ENCODE data around the gene PRKCQ.

The PRKCQ gene

GRCh38 chr10:6513476-6513875 is 66.6 kb downstream of the PRKCQ start:
- no peaks in the 10 kb centered on the region for H3K36me3 ChIP-seq (replicated peaks; ENCODE audit: insufficient read depth, low read length)
- DNase-seq, result no peak
- H3K27me3 ChIP-seq (replicated peaks; ENCODE audit: insufficient read depth, low read length), result no peaks in the 10 kb centered on the region
- H2AFZ ChIP-seq (ENCODE audit: low read length), result no peak overlapping the region
- H3K27ac ChIP-seq (ENCODE audit: low read length), result no peak overlapping the region
- no peaks in the 10 kb centered on the region for H3K4me1 ChIP-seq (ENCODE audit: low read length)
- TF ChIP-seq EZH2phosphoT487 (IDR thresholded peaks at IDR 0.05; ENCODE audit: low read length), result no peak
- no peak for TF ChIP-seq CTCF (IDR thresholded peaks at IDR 0.05; ENCODE audit: low read length)
- no peaks in the 10 kb centered on the region for H3K79me2 ChIP-seq (ENCODE audit: low read length)
- H3K9me2 ChIP-seq (replicated peaks; ENCODE audit: insufficient read depth, low read length), result no peaks in the 10 kb centered on the region
- no peak overlapping the region for H3K4me3 ChIP-seq (ENCODE audit: low read length)
- H3F3A ChIP-seq (ENCODE audit: insufficient read depth, low read length), result no peaks in the 10 kb centered on the region
- no peak overlapping the region for H3K9ac ChIP-seq (ENCODE audit: low read length)
- no peaks in the 10 kb centered on the region for H3K9me3 ChIP-seq (replicated peaks; ENCODE audit: insufficient read depth, low read length)
- H4K20me1 ChIP-seq (ENCODE audit: insufficient read depth, low read length), result no peaks in the 10 kb centered on the region
- no peak overlapping the region for H3K4me2 ChIP-seq (ENCODE audit: low read depth, low read length)

GRCh38 chr10:6512182-6512581 is 67.9 kb downstream of the PRKCQ start:
- Histone ChIP-seq H3K79me2 (ENCODE audit: low read length) (no peaks in the 10 kb centered on the region), H3K27ac (ENCODE audit: low read length) (no peak overlapping the region), H3K36me3 (replicated peaks; ENCODE audit: insufficient read depth, low read length) (no peaks in the 10 kb centered on the region), H3K4me1 (ENCODE audit: low read length) (no peaks in the 10 kb centered on the region), H3K9ac (ENCODE audit: low read length) (no peak overlapping the region), H3K9me3 (replicated peaks; ENCODE audit: insufficient read depth, low read length) (no peaks in the 10 kb centered on the region), H2AFZ (ENCODE audit: low read length) (no peak overlapping the region), H3F3A (ENCODE audit: insufficient read depth, low read length) (no peaks in the 10 kb centered on the region), H3K9me2 (replicated peaks; ENCODE audit: insufficient read depth, low read length) (no peaks in the 10 kb centered on the region), H3K4me2 (ENCODE audit: low read depth, low read length) (no peak overlapping the region), H3K27me3 (replicated peaks; ENCODE audit: insufficient read depth, low read length) (no peaks in the 10 kb centered on the region), H4K20me1 (ENCODE audit: insufficient read depth, low read length) (no peaks in the 10 kb centered on the region), H3K4me3 (ENCODE audit: low read length) (no peak overlapping the region)
- TF ChIP-seq CTCF (IDR thresholded peaks at IDR 0.05; ENCODE audit: low read length) (no peak), EZH2phosphoT487 (IDR thresholded peaks at IDR 0.05; ENCODE audit: low read length) (no peak), EZH2 (optimal IDR thresholded peaks at IDR 0.05; ENCODE audit: low read depth, low read length) (no peak)
- DNase-seq, result no peak

DNA sequence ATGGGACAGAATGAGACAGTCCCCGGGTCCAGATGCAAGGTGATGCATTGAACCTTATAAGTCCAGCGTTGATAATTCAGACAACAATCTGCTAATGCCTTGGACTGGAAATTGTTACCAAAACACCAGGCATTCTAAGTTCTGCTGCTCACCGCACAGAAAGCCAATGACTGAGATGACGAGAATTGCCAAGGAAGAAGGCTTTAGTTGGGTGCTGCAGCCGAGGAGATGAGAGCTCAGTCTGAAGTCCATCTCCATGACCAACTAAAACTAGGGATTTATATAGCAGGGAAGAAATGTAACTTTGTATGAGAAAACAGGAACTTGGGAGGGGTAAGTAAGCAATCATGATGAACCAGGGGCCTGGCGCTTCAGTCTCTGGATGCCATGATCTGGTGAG is 68.7 kb downstream of the PRKCQ start:
- H3F3A ChIP-seq (ENCODE audit: insufficient read depth, low read length), result no peaks in the 10 kb centered on the region
- no peaks in the 10 kb centered on the region for H3K79me2 ChIP-seq (ENCODE audit: low read length)
- H3K4me2 ChIP-seq (ENCODE audit: low read depth, low read length), result no peak overlapping the region
- H3K36me3 ChIP-seq (replicated peaks; ENCODE audit: insufficient read depth, low read length), result no peaks in the 10 kb centered on the region
- no peaks in the 10 kb centered on the region for H3K9me3 ChIP-seq (replicated peaks; ENCODE audit: insufficient read depth, low read length)
- no peaks in the 10 kb centered on the region for H3K27me3 ChIP-seq (replicated peaks; ENCODE audit: insufficient read depth, low read length)
- H3K4me1 ChIP-seq (ENCODE audit: low read length), result no peaks in the 10 kb centered on the region
- H2AFZ ChIP-seq (ENCODE audit: low read length), result no peak overlapping the region
- no peak overlapping the region for H3K4me3 ChIP-seq (ENCODE audit: low read length)
- no peak for TF ChIP-seq CTCF (IDR thresholded peaks at IDR 0.05; ENCODE audit: low read length)
- TF ChIP-seq EZH2 (optimal IDR thresholded peaks at IDR 0.05; ENCODE audit: low read depth, low read length), result no peak
- no peak for TF ChIP-seq EZH2phosphoT487 (IDR thresholded peaks at IDR 0.05; ENCODE audit: low read length)
- no peaks in the 10 kb centered on the region for H3K9me2 ChIP-seq (replicated peaks; ENCODE audit: insufficient read depth, low read length)
- DNase-seq, result no peak
- H3K27ac ChIP-seq (ENCODE audit: low read length), result no peak overlapping the region
- no peaks in the 10 kb centered on the region for H4K20me1 ChIP-seq (ENCODE audit: insufficient read depth, low read length)
- H3K9ac ChIP-seq (ENCODE audit: low read length), result no peak overlapping the region

All from MM.1S (cell line).